Ovary (tissue), 3 donors: ENCODE measurements around the gene H2BK1.

Source experiments
- POLR2A ChIP-seq: fragments of 450-650 bp; IDR thresholded peaks from one replicate; pipeline ENCODE4 v1.6.1; 2017; ENCODE audit warnings: antibody characterized with exemption, mild to moderate bottlenecking, moderate library complexity
- TF ChIP-seq, protein P1 (sequence below), 3 donors: fragments of 450-650 bp in 2 of 3; fragments of 200-600 bp in 1 of 3; IDR thresholded peaks; one replicate each; pipeline versions ENCODE4 v1.5.1 to v1.8.0; 2016 to 2022; ENCODE audit warnings: antibody characterized with exemption in 3 of 3, mild to moderate bottlenecking in 1 of 3
- donor health status: DM: no; HTN: no; CAD: no.

DNA sequence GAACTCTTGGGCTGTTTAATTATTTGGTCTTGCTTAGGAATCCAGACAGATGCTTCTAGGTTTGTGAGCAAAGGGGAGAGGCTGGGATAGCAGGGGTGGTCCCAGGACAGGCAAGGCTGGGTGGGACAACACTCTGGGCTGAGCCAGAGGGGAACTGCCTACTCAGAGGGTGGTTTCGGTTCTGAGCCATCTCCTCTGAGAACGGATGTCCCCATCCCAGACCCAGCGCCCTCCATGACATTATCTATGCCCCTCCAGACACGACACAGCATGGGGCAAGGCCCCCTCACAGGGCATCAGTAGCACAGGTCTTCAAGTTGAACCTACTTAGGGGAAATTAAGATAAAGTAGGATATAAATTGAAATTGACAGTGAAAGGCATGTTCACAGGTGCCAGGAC is 30.3 kb downstream of the H2BK1 start:
- TF ChIP-seq POLR2A: no peak
- TF ChIP-seq, protein P1, sequence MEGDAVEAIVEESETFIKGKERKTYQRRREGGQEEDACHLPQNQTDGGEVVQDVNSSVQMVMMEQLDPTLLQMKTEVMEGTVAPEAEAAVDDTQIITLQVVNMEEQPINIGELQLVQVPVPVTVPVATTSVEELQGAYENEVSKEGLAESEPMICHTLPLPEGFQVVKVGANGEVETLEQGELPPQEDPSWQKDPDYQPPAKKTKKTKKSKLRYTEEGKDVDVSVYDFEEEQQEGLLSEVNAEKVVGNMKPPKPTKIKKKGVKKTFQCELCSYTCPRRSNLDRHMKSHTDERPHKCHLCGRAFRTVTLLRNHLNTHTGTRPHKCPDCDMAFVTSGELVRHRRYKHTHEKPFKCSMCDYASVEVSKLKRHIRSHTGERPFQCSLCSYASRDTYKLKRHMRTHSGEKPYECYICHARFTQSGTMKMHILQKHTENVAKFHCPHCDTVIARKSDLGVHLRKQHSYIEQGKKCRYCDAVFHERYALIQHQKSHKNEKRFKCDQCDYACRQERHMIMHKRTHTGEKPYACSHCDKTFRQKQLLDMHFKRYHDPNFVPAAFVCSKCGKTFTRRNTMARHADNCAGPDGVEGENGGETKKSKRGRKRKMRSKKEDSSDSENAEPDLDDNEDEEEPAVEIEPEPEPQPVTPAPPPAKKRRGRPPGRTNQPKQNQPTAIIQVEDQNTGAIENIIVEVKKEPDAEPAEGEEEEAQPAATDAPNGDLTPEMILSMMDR (IDR thresholded peaks at IDR 0.05): no peak
